SK-N-MC (cell line): ENCODE data around the gene SYNE1.

Source experiments
- EZH2 ChIP-seq: fragments of 200-600 bp; sonication (generic); IDR thresholded peaks from one replicate; pipeline ENCODE4 v1.6.1; 2017; ENCODE audit warnings: antibody characterized with exemption
- POLR2AphosphoS5 ChIP-seq: IDR thresholded peaks from 2 replicates; pipeline ENCODE4 v1.6.1; 2012; ENCODE audit warnings: mild to moderate bottlenecking, low read depth, low read length, borderline replicate concordance

DNA sequence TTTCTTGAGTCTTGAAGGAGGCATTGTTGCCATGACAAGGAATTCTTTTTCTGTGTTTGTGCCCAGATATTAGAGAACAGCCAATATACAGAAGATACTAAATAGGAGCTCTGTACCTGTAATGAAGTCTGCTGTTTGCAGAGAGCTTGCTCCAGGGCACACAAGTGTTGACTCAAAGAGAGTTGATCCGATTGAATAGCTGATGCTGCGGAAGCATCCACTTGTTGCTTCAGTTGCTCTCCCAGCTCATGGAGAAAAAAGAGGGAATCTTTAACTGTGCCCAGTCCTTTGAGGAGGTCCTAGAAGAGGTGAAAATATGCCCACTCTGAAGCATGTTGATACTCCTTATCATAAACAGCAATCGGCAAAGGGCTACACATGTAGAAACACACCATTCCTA lies 418.3 kb downstream of the SYNE1 start:
- TF ChIP-seq EZH2 (no peak), POLR2AphosphoS5 (no peak)
